Activated T-cell treated with anti-CD3 and anti-CD28 coated beads, Interleukin-2, amount 50 U/mL, for 24 hours (primary cell): ENCODE measurements around the gene PDE4D.

Experiments
- DNase-seq: peaks from one replicate; pipeline ENCODE4 v3.0.0-alpha.2; 2020
- H3K27ac Mint-ChIP-seq: 2 replicates; pipeline ENCODE4 v1.8.0; 2020; ENCODE audit warnings: mild to moderate bottlenecking, mixed read lengths
- H3K27me3 Mint-ChIP-seq: 2 replicates; pipeline ENCODE4 v1.8.0; 2020; ENCODE audit warnings: mixed read lengths
- H3K36me3 Mint-ChIP-seq: 2 replicates; pipeline ENCODE4 v1.8.0; 2020; ENCODE audit warnings: low read depth, mixed read lengths
- H3K4me1 Mint-ChIP-seq: 2 replicates; pipeline ENCODE4 v1.8.0; 2020; ENCODE audit warnings: low read depth, mixed read lengths
- H3K4me3 Mint-ChIP-seq: 2 replicates; pipeline ENCODE4 v1.8.0; 2020; ENCODE audit warnings: mild to moderate bottlenecking, moderate library complexity, mixed read lengths
- H3K9me3 Mint-ChIP-seq: 2 replicates; pipeline ENCODE4 v1.8.0; 2020; ENCODE audit warnings: mixed read lengths

PDE4D gene

DNA sequence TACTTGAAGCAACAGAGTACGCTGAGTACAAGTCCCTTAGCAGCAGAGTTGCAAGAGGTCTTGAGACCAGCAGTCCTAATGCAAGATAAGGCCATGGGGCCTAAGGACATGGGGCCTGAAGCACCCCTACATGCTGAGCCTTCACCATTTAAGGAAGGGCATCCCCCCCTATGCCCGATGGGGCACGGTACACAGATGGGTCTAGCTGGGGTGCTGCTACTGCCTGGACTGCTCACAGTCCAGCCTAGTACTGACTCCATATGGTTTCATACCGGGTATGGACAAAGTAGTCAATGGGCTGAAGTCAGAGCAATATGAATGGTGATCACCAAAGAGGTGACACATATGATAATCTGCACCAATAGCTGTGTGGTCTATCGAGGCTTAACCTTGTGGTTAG lies 178.3 kb downstream of the PDE4D start:
- Mint-ChIP-seq H3K36me3 (no peaks in the 10 kb centered on the region), H3K27ac (no peak overlapping the region), H3K4me1 (no peaks in the 10 kb centered on the region), H3K9me3 (peaks cover 13% of the 10 kb centered on the region), H3K27me3 (no peaks in the 10 kb centered on the region), H3K4me3 (no peak overlapping the region)
- DNase-seq, result no peak

DNA sequence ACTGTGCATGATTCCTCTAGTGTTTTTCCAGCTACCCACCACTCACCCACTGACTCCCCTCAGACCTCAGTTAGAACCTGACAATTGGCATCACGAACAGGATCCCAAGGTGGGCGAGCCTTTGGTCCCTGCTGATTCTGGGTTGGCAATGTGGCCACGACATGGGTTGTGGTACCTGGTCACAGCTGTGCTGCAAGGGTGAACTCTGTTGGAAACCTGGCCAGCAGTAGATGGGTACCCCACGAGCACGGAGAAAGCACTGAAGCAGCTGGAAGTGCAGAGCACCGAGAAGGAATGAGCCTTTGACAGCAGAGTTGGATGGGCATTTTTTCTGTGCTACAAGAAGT lies 180.1 kb downstream of the PDE4D start:
- H3K36me3 Mint-ChIP-seq, result no peaks in the 10 kb centered on the region
- no peaks in the 10 kb centered on the region for H3K4me1 Mint-ChIP-seq
- no peak for DNase-seq
- no peaks in the 10 kb centered on the region for H3K27me3 Mint-ChIP-seq
- no peak overlapping the region for H3K4me3 Mint-ChIP-seq
- no peak overlapping the region for H3K27ac Mint-ChIP-seq
- peaks cover 13% of the 10 kb centered on the region for H3K9me3 Mint-ChIP-seq

DNA sequence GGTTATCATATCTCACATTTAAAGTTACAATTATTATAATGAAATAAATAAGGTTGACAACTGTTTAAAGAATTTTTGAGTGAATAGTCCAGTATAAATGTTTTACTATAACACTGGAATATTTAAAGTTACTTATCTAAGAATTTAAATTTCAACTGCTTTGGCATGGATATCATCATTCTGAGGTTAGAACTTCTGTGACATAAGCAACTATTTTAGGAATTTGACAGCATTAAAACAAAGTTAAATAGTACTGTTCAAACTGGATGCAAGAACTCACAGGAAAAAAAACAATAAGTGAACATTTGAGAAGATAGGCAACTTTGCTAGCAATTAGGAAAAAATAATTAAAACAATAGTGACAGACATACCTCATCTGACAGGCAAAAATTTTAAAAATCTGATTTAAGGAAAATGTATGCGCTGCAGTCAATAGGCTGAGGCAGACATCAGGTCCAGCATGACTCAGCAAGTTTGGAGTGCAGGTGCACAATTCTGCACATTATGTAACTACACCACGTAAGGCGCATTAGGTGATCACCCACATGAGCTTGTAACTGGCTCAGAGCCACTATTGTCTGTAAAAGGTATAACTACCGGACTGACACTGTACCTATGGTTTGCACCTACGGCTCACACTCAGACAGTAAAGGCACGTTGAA lies 180.6 kb downstream of the PDE4D start:
- no peak for DNase-seq
- Mint-ChIP-seq H3K9me3 (peaks cover 13% of the 10 kb centered on the region), H3K27ac (no peak overlapping the region), H3K27me3 (no peaks in the 10 kb centered on the region), H3K4me3 (no peak overlapping the region), H3K36me3 (no peaks in the 10 kb centered on the region), H3K4me1 (no peaks in the 10 kb centered on the region)

DNA sequence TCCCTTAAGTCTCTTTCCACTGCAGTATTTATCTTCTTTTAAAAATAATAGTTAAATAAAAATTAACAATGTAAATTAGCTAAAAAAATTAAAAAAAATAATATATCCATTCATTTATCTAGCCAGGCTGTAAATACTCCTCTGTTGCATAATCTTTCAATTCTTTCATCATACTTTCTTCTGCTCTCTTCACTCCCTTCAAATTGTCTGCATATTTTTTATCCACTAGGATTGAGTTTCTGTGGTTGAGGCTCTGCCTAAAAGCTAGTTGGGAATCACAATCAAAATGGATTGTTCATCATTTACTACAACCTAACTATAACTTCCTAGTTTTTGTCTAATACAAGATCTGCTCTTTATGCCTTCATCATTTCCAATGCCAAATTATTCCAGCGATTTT lies 182.2 kb downstream of the PDE4D start:
- Mint-ChIP-seq H3K4me1 (no peaks in the 10 kb centered on the region), H3K9me3 (peaks cover 13% of the 10 kb centered on the region), H3K36me3 (no peaks in the 10 kb centered on the region), H3K27ac (no peak overlapping the region), H3K27me3 (no peaks in the 10 kb centered on the region), H3K4me3 (no peak overlapping the region)
- DNase-seq, result no peak

DNA sequence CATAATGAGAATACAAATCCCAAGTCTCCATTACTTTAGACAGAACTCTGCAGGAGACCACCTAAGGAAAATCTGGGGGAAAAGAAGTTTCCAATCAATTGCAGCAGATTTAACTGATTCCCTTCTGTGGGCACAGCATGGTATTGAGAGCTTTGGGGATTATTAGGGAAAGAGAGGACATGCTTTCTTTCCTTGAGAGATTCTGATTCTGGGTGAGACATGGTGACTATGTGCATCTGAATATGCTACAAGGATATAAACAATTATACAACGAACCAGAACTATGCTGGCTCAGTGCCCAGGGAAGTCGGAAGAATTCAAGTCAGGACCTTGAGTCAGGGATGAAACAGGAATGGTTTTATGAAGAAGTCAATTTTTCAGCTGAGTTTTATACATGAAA lies 183.7 kb downstream of the PDE4D start:
- no peaks in the 10 kb centered on the region for H3K4me1 Mint-ChIP-seq
- peaks cover 3% of the 10 kb centered on the region for H3K27me3 Mint-ChIP-seq
- no peak overlapping the region for H3K27ac Mint-ChIP-seq
- no peak overlapping the region for H3K4me3 Mint-ChIP-seq
- H3K9me3 Mint-ChIP-seq, result peaks cover 13% of the 10 kb centered on the region
- H3K36me3 Mint-ChIP-seq, result no peaks in the 10 kb centered on the region
- no peak for DNase-seq

DNA sequence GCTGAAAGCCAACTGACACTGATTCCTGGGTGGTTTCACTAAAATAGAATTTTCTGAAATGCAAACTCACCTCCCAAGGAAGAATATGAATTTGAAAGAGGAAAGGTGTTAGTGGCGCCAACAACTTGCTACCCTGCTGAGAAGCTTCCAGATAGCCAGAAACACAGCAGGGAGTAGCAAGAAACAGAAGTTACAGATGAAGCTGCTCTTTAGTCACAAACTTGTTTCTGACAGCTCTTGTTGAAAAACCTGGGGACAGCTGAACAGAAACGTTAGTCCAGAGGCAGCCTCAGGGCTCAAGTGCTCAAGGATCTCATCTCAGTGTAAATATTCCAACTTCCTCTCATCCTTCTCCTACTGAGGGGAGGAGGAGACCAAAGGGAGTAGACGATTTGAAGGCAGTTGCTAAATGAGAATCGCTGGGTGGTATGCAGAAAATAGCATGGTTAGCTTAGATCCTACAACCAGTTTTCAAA lies 184.1 kb downstream of the PDE4D start:
- H3K27me3 Mint-ChIP-seq, result peaks cover 3% of the 10 kb centered on the region
- peaks cover 13% of the 10 kb centered on the region for H3K9me3 Mint-ChIP-seq
- no peaks in the 10 kb centered on the region for H3K4me1 Mint-ChIP-seq
- no peak for DNase-seq
- H3K4me3 Mint-ChIP-seq, result no peak overlapping the region
- H3K36me3 Mint-ChIP-seq, result no peaks in the 10 kb centered on the region
- no peak overlapping the region for H3K27ac Mint-ChIP-seq

DNA sequence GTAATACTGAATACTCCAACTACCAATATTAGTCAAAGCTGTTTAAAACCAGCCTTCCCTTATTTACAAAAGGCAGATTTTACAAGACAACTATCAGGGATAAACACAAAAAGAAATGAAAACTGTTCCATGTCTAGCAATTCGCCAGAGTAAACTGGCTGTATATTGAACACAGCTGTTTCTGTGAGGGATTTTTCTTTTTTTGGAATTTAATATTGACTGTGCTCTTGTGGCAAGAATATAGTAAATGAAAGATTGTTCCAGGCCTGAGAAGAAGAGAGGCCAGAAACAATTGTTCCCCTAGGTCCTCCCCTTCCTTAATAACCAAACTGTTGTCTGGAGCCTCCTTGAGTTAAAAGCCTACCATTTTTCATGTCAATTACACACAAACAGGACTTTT lies 188.6 kb downstream of the PDE4D start:
- peaks cover 6% of the 10 kb centered on the region for H3K27me3 Mint-ChIP-seq
- H3K4me1 Mint-ChIP-seq, result no peaks in the 10 kb centered on the region
- no peak for DNase-seq
- H3K27ac Mint-ChIP-seq, result no peak overlapping the region
- H3K36me3 Mint-ChIP-seq, result no peaks in the 10 kb centered on the region
- no peaks in the 10 kb centered on the region for H3K9me3 Mint-ChIP-seq
- H3K4me3 Mint-ChIP-seq, result no peak overlapping the region

DNA sequence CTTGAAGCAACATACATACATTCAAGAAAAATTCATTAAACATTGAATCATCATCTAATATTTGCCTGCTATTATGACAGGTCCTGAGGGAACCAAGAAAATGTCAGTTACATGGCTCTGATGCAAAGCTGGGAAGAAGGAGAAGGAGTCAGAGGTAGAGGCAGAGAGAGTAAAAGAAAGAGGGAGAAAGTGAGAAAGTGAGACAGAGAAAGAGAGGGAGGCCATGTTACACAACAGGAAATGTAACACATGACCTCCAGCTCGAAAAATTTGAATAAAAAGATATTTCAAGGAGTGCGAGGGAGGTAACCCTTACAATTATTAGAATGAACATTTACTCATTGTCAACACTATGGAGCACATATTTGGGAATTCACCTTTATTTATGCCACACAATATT lies 189.7 kb downstream of the PDE4D start:
- H3K4me1 Mint-ChIP-seq, result no peaks in the 10 kb centered on the region
- H3K27ac Mint-ChIP-seq, result no peak overlapping the region
- peaks cover 6% of the 10 kb centered on the region for H3K27me3 Mint-ChIP-seq
- no peaks in the 10 kb centered on the region for H3K9me3 Mint-ChIP-seq
- no peak for DNase-seq
- no peak overlapping the region for H3K4me3 Mint-ChIP-seq
- no peaks in the 10 kb centered on the region for H3K36me3 Mint-ChIP-seq

DNA sequence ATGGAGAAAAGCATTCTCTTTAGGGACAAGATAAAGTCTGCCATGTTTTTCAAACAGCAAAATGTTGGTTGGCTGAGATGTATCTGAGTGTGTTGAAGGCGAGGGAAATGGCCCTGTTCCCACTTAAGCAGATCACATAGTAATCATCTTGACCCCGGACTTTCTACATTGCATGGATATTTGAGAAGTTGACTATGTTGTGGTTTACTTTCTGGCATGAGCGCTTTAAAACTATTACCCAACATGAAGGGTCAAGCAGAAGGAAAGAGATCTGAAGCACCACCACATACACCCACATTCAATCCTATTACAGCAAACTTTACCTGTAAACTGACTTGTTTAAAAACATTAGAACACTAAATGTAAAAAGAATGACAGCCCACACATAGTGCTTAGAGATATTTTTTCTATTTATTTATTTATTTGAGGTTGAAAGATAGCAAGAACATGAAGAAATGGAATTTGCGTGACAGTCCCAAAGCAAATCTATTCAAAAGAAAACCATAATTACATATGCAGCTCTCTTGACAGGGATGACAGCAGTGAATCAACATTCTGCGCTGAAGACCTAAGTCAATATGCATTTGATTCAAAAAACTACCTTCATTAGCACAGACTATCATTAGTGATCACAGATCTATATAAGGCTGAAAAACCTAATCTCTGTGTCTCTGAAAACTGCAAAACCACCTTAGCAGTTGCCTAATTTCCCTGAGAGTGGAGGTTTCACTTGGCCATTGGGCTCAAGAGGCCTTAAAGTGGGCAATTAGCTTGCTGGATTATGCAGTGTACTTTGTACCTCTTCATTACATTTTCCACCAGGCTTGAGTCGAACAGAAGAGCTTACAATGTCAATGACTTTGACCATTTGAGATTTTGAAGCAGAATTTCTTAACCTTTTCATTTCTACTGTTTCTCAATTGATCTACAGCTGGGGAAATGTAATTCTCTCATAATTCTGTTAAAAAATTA lies 195.0 kb downstream of the PDE4D start:
- H3K9me3 Mint-ChIP-seq, result no peaks in the 10 kb centered on the region
- H3K27ac Mint-ChIP-seq, result no peak overlapping the region
- peaks cover 3% of the 10 kb centered on the region for H3K27me3 Mint-ChIP-seq
- no peak overlapping the region for H3K4me3 Mint-ChIP-seq
- no peaks in the 10 kb centered on the region for H3K36me3 Mint-ChIP-seq
- H3K4me1 Mint-ChIP-seq, result no peaks in the 10 kb centered on the region
- no peak for DNase-seq

DNA sequence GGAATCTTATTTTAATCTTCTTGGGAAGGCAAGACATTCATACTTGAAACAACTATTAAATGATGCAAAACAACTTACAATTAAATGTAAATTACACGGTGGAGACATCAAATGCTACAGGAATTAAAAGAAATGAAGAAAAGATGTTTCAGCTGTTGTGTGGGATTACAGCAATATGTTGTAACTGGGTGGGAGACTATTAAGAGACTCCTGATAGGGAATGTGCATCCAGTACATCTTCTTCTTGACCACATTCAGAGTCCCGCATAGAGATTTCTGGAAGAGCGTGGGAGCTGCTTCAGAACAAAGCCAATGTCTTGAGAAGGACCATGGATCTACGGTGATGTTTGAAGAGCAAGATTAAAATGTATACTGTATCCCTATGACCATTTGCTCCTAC lies 199.1 kb downstream of the PDE4D start:
- H3K27ac Mint-ChIP-seq, result no peak overlapping the region
- no peak overlapping the region for H3K4me3 Mint-ChIP-seq
- H3K4me1 Mint-ChIP-seq, result no peaks in the 10 kb centered on the region
- no peaks in the 10 kb centered on the region for H3K9me3 Mint-ChIP-seq
- no peak for DNase-seq
- H3K27me3 Mint-ChIP-seq, result no peaks in the 10 kb centered on the region
- no peaks in the 10 kb centered on the region for H3K36me3 Mint-ChIP-seq

DNA sequence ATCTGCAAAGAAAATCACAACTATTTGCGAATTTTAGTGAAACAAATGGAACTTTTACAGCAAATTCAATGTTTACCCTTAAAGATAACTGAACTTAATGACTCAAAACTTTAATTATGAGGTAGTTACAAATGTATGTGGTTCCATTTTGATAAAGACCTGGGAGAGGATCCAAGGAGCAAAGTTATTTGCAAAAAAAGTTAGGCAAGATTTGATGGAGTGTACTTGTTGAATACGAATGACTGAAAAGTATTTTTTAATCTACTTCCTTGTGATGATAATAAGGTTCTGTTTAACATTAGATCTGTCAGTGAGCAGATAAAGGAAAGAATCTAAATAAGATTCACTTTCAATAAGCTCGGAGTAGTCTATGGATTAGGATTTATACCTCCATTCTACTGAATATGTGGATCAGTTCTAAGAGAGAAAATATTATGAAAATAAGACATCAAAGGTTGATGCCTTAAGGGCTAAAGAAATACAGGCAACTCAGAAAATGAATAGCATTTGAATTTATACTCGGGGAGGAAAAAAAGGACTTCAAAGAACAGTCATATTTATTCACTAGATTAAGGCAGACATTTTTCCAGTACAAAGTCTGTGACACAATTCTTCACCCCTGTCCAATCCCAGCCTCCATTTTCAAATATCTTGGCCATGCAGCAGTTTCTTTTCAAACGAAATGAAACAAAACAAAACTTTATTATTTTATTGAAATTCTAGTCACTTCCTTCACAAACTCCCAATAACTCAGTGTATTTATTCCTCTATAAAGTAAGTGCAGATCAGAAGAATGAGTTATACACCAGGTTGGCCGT lies 199.8 kb downstream of the PDE4D start:
- no peak for DNase-seq
- Mint-ChIP-seq H3K9me3 (no peaks in the 10 kb centered on the region), H3K36me3 (no peaks in the 10 kb centered on the region), H3K4me1 (no peaks in the 10 kb centered on the region), H3K27me3 (no peaks in the 10 kb centered on the region), H3K4me3 (no peak overlapping the region), H3K27ac (no peak overlapping the region)

DNA sequence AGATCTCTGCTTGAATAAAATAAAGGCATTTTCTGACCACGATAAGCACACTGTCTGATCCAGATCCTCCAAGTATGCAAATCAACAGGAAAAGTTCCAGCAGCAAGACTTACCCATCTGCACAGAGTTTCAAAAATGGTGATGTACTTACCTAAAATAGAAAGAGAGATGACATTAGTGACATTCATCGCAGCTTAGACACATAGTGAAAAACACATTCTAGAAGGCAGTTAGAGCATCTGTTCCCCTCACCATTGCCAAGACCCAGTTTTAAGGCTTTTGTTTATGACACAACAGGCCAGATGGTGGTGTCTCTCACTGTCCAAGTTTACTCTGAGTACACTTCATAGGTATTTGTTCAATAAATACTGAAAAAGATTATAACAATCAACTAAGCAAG lies 207.7 kb downstream of the PDE4D start:
- no peaks in the 10 kb centered on the region for H3K36me3 Mint-ChIP-seq
- no peak overlapping the region for H3K27ac Mint-ChIP-seq
- no peak overlapping the region for H3K4me3 Mint-ChIP-seq
- H3K4me1 Mint-ChIP-seq, result no peaks in the 10 kb centered on the region
- no peaks in the 10 kb centered on the region for H3K27me3 Mint-ChIP-seq
- DNase-seq, result no peak
- no peaks in the 10 kb centered on the region for H3K9me3 Mint-ChIP-seq

DNA sequence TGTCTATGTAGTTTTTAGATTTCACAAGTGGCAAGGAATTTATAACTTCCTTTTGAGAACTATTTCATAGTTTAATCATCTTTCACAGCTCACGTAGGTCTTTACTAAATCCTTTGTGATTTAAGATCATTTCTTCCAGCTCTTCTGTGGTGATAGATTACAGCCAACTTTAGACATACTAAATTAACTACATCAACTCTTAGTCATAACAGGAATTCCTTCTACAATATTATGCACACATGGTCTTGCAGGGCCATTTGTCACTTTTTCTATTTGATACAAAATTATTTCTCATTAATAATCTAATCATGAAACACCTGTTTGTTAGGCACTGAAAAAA lies 208.4 kb downstream of the PDE4D start:
- Mint-ChIP-seq H3K4me3 (no peak overlapping the region), H3K4me1 (no peaks in the 10 kb centered on the region), H3K36me3 (no peaks in the 10 kb centered on the region), H3K27me3 (no peaks in the 10 kb centered on the region), H3K27ac (no peak overlapping the region), H3K9me3 (no peaks in the 10 kb centered on the region)
- DNase-seq, result no peak

DNA sequence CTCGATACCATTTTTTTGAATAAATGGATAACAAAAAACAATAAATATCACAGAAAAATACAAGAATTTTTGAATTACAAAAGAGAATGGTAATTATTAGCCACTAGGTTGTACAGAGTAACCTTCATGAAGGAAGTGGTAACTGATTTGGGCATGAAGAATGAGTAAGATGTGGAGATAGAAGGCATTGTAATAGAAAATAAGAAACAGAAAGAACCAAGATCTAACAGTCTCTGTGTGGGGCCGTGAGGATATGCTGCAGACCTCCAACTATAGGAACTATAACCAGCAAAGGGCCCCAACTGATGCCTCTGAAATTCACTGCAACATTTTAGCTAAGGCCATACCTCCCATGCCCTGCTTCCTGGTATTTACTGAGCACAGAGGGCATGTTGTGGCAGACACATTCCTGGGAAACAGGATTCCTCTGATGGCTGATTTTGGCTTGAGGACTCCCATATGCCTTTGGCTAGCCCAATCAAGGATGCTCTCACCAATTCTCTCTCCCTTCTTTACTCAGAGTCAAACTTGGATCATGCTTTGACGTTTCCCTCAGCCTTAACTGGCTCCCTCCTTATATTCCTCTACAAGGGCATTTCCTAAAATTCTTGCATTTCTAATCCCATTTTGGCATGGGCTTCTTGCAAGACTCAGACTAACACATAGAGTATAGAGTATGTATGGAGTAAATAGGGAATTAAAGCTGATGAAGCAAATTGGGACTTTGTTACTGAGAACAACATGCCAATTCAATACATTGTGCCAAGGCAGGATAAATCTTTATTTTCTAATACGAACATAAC lies 208.9 kb downstream of the PDE4D start:
- H3K4me1 Mint-ChIP-seq, result no peaks in the 10 kb centered on the region
- no peak overlapping the region for H3K27ac Mint-ChIP-seq
- H3K27me3 Mint-ChIP-seq, result no peaks in the 10 kb centered on the region
- no peaks in the 10 kb centered on the region for H3K9me3 Mint-ChIP-seq
- H3K36me3 Mint-ChIP-seq, result no peaks in the 10 kb centered on the region
- DNase-seq, result no peak
- H3K4me3 Mint-ChIP-seq, result no peak overlapping the region
